ENCODE measurements around the gene RHOD.

- TF ChIP-seq CTCF (IDR thresholded peaks at IDR 0.05), result no peak
- TF ChIP-seq POLR2A (IDR thresholded peaks at IDR 0.05), result no peak
Observed at GRCh38 chr11:67090717-67091116, 34.1 kb downstream of the RHOD start.
